GM23338 (cell line): ENCODE measurements around the gene ZFHX3.

ENCODE experiments used
- CREB1 ChIP-seq: fragments of 250-450 bp; sonication (Bioruptor Pico); IDR thresholded peaks from 2 replicates; pipeline ENCODE4 v1.5.0; 2020; ENCODE audit warnings: low read depth, mild to moderate bottlenecking, moderate library complexity
- CTCF ChIP-seq, 2 experiments: fragments of 200-600 bp in 1 of 2; sonication (generic) in 1 of 2; conservative IDR thresholded peaks; 2 replicates each; pipeline versions ENCODE4 v1.5.1 to v1.6.1; 2016 to 2017; ENCODE audit warnings: antibody characterized with exemption in 2 of 2, low read depth in 2 of 2, mild to moderate bottlenecking in 2 of 2, moderate library complexity in 1 of 2
- ETS1 ChIP-seq: IDR thresholded peaks from 2 replicates; pipeline ENCODE4 v1.6.1; 2016; ENCODE audit warnings: antibody characterized with exemption
- EZH2 ChIP-seq: fragments of 200-600 bp; sonication (generic); IDR thresholded peaks from one replicate; pipeline ENCODE4 v1.8.0; 2017; ENCODE audit warnings: antibody characterized with exemption, mild to moderate bottlenecking, low read depth; ENCODE audit not compliant: unreplicated experiment
- EZH2phosphoT487 ChIP-seq: fragments of 200-600 bp; sonication (generic); IDR thresholded peaks from one replicate; pipeline ENCODE4 v1.8.1; 2018; ENCODE audit warnings: antibody characterized with exemption; ENCODE audit not compliant: unreplicated experiment
- JUNB ChIP-seq: IDR thresholded peaks from one replicate; pipeline ENCODE4 v1.6.1; 2016; ENCODE audit warnings: antibody characterized with exemption; ENCODE audit not compliant: unreplicated experiment
- POLR2AphosphoS5 ChIP-seq: IDR thresholded peaks from 2 replicates; pipeline ENCODE4 v1.6.1; 2016; ENCODE audit warnings: antibody characterized with exemption, low read depth
- REST ChIP-seq: IDR thresholded peaks from one replicate; pipeline ENCODE4 v1.6.1; 2018; ENCODE audit warnings: antibody characterized with exemption; ENCODE audit not compliant: unreplicated experiment
- ZNF462 ChIP-seq: fragments of 250-450 bp; sonication (Bioruptor Pico); IDR thresholded peaks from 2 replicates; pipeline ENCODE4 v1.5.0; 2020; ENCODE audit warnings: mild to moderate bottlenecking, moderate library complexity

GRCh38 chr16:72832621-72833248 lies 215.2 kb downstream of the ZFHX3 start:
- TF ChIP-seq ETS1, result no peak
- peak; percentile 94 to 99 for TF ChIP-seq CTCF (conservative IDR thresholded peaks at IDR 0.05; ENCODE audit: low read depth in 2 of 2)
- TF ChIP-seq REST, result no peak
- TF ChIP-seq EZH2, result no peak
- no peak for TF ChIP-seq POLR2AphosphoS5
- TF ChIP-seq ZNF462 (CRISPR knock-in tag), result no peak
- no peak for TF ChIP-seq CREB1 (CRISPR knock-in tag)
- TF ChIP-seq EZH2phosphoT487, result no peak
- no peak for TF ChIP-seq JUNB
